Prostate gland (tissue), 2 donors: Measurements from ENCODE around the gene SORBS1. TPM values are rescaled to one million over a fixed set of nuclear protein-coding genes. Genes with fewer than 3 reads are reported as not detected.
A peak's percentile ranks its signal among the peaks of the same experiment; 100 is the strongest.

Source experiments
- DNase-seq: peaks from one replicate; pipeline ENCODE4 v3.0.0-alpha.2; 2019; ENCODE audit warnings: low spot score
- H3K27ac ChIP-seq, 2 donors: fragments of 200-600 bp; sonication (generic); 2 replicates each; pipeline ENCODE4 v1.5.1; 2017 to 2019
- H3K27me3 ChIP-seq: fragments of 200-600 bp; sonication (generic); replicated peaks from 2 replicates; pipeline ENCODE4 v1.5.1; 2019; ENCODE audit not compliant: insufficient read depth
- H3K36me3 ChIP-seq, 2 donors: fragments of 200-600 bp; sonication (generic); 1 replicate in 1 of 2; 2 replicates in 1 of 2; pipeline versions ENCODE4 v1.5.1 to v1.8.1; 2017 to 2019
- H3K4me1 ChIP-seq: fragments of 200-600 bp; sonication (generic); replicated peaks from 2 replicates; pipeline ENCODE4 v1.5.1; 2019
- H3K4me3 ChIP-seq, 2 donors: fragments of 200-600 bp; sonication (generic); 2 replicates each; pipeline ENCODE4 v1.5.1; 2017 to 2019
- H3K9me3 ChIP-seq: fragments of 200-600 bp; sonication (generic); 2 replicates; pipeline ENCODE4 v1.5.1; 2017
- POLR2A ChIP-seq: fragments of 450-650 bp; IDR thresholded peaks from one replicate; pipeline ENCODE4 v1.6.1; 2016; ENCODE audit warnings: antibody characterized with exemption, mild to moderate bottlenecking
- POLR2AphosphoS5 ChIP-seq: sonication (generic); formaldehyde crosslinking; IDR thresholded peaks from one replicate; pipeline ENCODE4 v1.6.1; 2017; ENCODE audit warnings: antibody characterized with exemption
- WGBS: methylation state at CpG from one replicate; pipeline ENCODE4 v1.1.5; 2018; 5-methylcytosine and 5-hydroxymethylcytosine counted together
- intact Hi-C: fragments of 100-400 bp; cut with DNase I; formaldehyde crosslinking; loops from one replicate; pipeline ENCODE4 v1.14.2; 2022
- total RNA-seq, 2 donors: library from RNA; depleted of rRNA; stranded (reverse); fragments of >200 nt; gene quantifications; one replicate each; pipeline ENCODE4 v1.1.0, GENCODE V29; 2016
- TF ChIP-seq, protein P1 (sequence below), 4 experiments: fragments of 200-600 bp in 2 of 4; fragments of 450-650 bp in 2 of 4; sonication (generic) in 2 of 4; IDR thresholded peaks; 1 replicate in 3 of 4; 2 replicates in 1 of 4; pipeline ENCODE4 v1.5.1; 2016 to 2019; ENCODE audit warnings: antibody characterized with exemption in 4 of 4, mild to moderate bottlenecking in 2 of 4, moderate library complexity in 2 of 4

The SORBS1 gene
- total RNA-seq, 2 donors from 2014 or later, result 84.6 to 189 TPM

DNA sequence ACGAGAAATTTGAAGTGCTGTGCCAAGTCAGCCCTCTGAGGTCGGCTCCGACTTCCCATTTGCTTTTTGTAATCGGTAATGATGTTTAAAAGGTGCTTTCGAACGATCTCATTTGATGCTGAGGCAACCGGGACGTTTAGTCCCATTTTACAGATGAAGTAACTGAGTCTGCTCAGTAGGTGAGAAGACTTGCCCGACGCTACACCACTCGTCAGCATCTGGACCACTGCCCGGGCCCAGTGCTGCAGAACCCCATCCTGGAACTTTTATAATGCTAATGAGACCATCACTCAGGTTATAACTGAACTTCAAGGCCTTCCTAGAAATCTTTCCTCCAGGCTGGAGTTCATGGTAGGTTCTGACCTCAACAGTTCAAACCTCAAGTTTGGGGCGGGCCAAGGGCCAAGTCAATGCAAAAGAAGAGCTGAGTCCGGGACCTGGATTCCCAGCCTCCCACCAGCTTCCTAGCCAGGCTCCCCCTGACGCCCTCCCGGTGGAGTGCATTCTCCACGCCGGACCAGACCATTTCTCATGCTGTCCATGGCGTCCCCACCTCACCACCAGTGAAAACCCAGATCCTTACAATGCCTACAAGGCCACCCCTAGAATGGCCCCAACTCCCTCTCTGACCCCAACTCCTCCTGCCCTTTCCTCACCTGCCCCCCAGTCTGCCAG, 269.7 kb downstream of the SORBS1 start:
- Histone ChIP-seq H3K4me3 (peak overlapping the region; percentile 86 to 88), H3K4me1 (no peaks in the 10 kb centered on the region), H3K9me3 (no peaks in the 10 kb centered on the region), H3K36me3 (no peaks in the 10 kb centered on the region), H3K27me3 (no peaks in the 10 kb centered on the region), H3K27ac (peak overlapping the region; percentile 65 to 78)
- intact Hi-C loops, result no loop called here
- WGBS, result 61% methylated on average over 19 of the region's 19 CpGs
- TF ChIP-seq POLR2AphosphoS5 (no peak), POLR2A (no peak)
- TF ChIP-seq, protein P1, sequence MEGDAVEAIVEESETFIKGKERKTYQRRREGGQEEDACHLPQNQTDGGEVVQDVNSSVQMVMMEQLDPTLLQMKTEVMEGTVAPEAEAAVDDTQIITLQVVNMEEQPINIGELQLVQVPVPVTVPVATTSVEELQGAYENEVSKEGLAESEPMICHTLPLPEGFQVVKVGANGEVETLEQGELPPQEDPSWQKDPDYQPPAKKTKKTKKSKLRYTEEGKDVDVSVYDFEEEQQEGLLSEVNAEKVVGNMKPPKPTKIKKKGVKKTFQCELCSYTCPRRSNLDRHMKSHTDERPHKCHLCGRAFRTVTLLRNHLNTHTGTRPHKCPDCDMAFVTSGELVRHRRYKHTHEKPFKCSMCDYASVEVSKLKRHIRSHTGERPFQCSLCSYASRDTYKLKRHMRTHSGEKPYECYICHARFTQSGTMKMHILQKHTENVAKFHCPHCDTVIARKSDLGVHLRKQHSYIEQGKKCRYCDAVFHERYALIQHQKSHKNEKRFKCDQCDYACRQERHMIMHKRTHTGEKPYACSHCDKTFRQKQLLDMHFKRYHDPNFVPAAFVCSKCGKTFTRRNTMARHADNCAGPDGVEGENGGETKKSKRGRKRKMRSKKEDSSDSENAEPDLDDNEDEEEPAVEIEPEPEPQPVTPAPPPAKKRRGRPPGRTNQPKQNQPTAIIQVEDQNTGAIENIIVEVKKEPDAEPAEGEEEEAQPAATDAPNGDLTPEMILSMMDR (IDR thresholded peaks at IDR 0.05), result no peak
- no peak for DNase-seq

DNA sequence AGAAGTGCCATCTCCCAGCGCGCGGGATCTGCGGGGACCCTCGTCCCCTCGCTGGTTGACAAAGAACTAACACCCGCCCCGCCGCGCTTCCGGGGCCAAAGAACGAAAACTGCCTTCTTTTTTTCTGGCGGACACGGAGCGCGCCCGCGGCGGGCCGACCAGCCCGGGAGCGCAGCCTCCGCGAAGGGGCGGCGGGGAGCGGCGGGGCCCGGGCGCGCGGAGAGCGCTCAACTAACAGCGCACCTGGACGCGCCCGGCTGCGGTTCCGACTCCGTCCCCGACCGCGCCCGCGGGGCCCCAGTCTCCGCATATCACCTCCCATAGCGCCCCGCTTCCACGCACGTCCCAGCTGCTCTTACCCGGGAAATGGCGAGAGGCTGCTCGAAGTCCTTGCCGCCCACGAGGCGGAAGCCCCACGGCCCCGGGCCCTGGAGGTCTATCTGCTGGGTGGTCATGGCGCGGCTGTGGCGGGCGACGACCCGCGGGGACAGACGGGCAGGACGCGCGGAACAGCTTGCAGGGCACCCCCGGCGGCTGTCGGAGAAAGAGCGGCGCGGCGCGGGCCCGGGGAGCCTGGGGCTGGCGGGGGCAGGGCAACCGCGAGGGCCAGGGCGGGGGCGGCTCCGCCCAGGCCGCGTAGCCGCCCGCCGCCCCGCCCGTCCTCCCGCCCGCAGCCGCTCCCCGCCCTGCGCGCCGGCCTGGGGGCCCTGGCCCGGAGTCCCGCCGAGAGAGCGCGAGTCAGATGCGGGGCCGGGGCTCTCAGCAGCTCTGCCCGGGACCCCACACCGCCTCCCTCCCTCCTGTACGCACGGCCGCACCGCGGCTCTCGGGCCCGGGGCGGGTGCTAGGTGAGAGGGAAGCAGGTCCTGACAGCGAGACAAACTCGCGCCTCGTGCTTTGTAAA, 270.5 kb downstream of the SORBS1 start, which contains the start of gene PDLIM1:
PDLIM1 (minus strand) TSS at position 543 of the 904 bp plus-strand sequence; CDS start at position 455, 88 bp downstream.
- intact Hi-C loops, result no loop called here
- DNase-seq, result peak; percentile 60
- Histone ChIP-seq H3K4me3 (peak within 1 kb of the TSS; percentile 86 to 88), H3K9me3 (no peaks in the 10 kb centered on the region), H3K27me3 (no peaks in the 10 kb centered on the region), H3K36me3 (no peaks in the 10 kb centered on the region), H3K27ac (peak within 1 kb of the TSS; percentile 78), H3K4me1 (no peaks in the 10 kb centered on the region)
- TF ChIP-seq, protein P1 (IDR thresholded peaks at IDR 0.05), result peak in 2 of 4 experiments; percentile 39 to 40
- TF ChIP-seq POLR2AphosphoS5 (peak; percentile 45), POLR2A (peak; percentile 92)
- under 1% methylated on average over 89 of the region's 119 CpGs for WGBS

DNA sequence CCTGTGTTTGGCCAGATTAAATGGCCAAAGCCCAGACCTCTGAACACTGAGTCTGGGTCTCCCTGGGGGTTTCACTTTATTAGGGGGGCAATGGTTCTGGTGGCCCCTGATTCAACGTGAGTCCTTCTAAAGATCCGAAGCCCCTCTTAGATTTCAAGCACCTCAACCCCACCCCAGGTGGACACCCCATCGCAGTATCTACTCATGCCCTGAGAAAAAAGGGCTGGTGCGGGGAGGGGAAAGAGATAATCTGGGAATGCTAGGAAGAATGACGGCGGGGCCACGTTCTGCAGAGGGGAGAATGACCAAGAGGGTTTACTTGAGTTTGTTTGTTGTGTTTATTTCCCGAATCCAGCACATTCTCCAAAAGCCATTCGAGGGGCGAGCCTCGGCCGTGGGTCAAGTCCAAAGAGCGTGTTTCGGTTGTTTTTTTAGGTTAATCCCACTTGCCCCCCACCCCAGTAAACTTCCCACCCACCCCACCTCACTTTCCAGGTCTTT, 271.2 kb downstream of the SORBS1 start:
- WGBS, result 24% methylated on average over 14 of the region's 14 CpGs
- H3K4me1 ChIP-seq, result no peaks in the 10 kb centered on the region
- no peak for DNase-seq
- TF ChIP-seq, protein P1 (IDR thresholded peaks at IDR 0.05), result no peak
- TF ChIP-seq POLR2AphosphoS5 (no peak), POLR2A (no peak)
- peak overlapping the region; percentile 86 to 88 for H3K4me3 ChIP-seq
- H3K36me3 ChIP-seq, result no peaks in the 10 kb centered on the region
- no peaks in the 10 kb centered on the region for H3K9me3 ChIP-seq
- intact Hi-C loops, result no loop called here
- H3K27ac ChIP-seq, result peak overlapping the region; percentile 78
- H3K27me3 ChIP-seq, result no peaks in the 10 kb centered on the region

DNA sequence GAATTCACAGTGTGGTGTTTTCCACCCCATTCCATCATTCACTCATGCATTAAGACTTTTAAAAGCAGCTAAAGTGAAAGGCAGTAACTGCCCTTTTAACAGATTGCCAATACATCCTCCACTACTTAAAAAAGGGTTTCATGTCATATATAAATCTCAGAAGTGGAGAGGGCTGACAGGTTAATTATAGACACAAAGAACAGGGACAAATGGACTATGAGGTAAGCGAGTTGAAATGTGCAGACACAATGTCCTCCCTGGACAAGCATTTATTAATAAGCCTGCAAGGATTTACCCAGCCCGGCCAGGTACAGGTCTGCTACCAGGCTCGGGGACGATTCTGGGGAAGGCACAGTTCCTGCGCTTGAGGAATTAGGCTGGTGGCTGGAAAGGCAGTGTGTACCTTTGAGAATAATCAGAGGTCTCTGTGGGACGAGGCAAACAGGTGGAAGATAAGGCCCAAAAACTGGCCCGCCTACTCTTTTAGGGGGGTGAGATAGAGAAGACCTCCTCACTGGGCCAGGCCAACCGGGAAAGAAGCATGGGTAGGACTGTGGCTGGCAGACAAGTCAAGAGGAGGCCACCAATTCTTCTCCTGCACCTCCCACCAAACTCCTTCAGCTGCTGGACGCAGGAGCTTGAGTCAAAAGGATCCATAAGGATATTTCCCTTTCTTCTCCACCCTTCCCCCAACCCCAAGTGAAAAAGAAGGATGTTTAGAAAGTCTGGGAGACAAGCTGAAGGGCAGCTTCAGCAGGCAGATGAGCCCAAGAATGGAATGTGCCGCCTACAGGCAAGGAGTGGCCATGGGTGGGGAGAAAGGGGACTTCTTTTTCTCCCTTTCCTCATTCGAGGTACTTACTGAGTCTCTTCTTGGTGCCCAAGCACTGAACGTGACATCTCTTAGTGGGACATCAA, 271.9 kb downstream of the SORBS1 start:
- Histone ChIP-seq H3K36me3 (no peaks in the 10 kb centered on the region), H3K9me3 (no peaks in the 10 kb centered on the region), H3K4me3 (peak overlapping the region; percentile 86 to 88), H3K27ac (peak overlapping the region; percentile 78), H3K4me1 (no peaks in the 10 kb centered on the region), H3K27me3 (no peaks in the 10 kb centered on the region)
- TF ChIP-seq, protein P1 (IDR thresholded peaks at IDR 0.05), result peak in 1 of 4 experiments; percentile 30
- no peak for TF ChIP-seq POLR2A
- intact Hi-C loops, result no loop called here
- no peak for DNase-seq
- 56% methylated on average over 12 of the region's 12 CpGs for WGBS
